ENCODE measurements around the gene METTL8.

DNA sequence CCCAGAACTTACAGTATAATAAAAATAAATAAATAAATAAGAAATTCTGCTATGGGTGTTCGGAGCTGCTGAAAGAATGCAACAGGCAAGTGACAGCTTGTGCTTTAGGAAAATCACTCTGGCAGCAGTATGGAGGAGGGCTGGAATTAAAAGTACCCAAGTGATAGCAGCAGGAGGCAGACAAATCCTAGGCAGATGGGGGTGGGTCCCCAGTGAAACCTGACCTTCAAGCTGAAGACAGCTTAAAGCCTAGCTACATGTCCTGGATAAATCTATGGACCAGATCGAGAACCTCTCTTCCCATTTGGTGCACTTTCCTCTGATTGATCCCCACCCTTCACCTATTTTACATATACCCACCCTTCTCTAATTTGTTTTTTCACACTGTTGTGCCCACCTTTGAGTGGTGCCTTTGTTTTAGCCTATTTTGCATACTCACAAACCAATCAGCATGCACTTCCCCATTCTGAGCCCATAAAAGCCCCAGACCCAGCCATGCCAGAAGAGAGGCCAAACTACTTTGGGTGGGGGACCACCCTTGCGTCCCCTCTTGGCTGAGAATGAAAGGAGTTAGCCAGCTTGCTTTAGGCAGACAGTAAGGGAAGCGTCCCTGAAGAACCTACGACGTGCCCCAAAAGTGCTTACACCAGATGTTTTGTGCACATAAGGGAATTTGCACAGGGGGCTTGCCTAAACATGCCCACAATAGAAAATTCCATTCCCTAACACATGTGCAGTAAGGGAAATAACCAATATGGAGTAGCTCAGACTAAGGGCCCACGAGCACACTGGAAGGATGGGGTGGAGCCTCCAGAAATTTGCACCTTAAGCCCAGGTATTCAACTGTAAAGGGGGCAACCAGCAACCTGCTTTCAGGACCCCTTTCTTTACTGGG is 3.0 kb downstream of the METTL8 start:
- no peak for TF ChIP-seq POLR2AphosphoS5 (IDR thresholded peaks at IDR 0.05)
- TF ChIP-seq POLR2A (IDR thresholded peaks at IDR 0.05): no peak
- no peak for TF ChIP-seq EP300 (IDR thresholded peaks at IDR 0.05)

All from upper lobe of left lung (tissue), 4 donors.